Measurements from ENCODE around the gene TPSB2.
"Not testable (repeated sequence)": the region's sequence is repeated elsewhere in the genome, so short reads cannot be mapped to it uniquely, and the experiment has no call there.

Gene TPSB2

DNA sequence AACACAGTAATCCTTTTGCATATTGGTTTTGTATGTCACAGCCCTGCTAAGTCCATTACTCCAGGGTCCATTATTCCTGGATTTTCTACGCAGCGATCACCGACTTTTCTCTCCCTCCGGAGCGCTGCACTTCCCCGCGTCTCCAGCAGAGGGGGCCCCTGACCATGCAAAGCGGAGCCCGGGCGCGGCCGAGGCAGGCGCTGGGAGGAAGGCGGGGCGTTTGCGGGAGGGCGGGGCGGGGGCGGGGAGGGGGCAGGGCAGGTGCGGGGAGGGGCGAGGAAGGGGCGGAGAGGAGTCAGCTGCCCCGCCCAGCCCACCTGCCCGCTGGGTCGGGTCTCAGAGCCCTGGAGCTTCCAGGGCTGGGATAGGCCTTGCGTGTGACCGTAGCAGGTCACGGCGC, 6.7 kb upstream of the TPSB2 start:
- not testable (repeated sequence) for H3K4me1 ChIP-seq (ENCODE audit: insufficient read depth, low read length); H3K27me3 ChIP-seq (ENCODE audit: insufficient read depth, low read length); H3K9ac ChIP-seq (ENCODE audit: low read depth, low read length); H3K27ac ChIP-seq (ENCODE audit: low read depth, low read length); H3K36me3 ChIP-seq (ENCODE audit: insufficient read depth, low read length); H3K4me3 ChIP-seq (ENCODE audit: low read length); H3K9me3 ChIP-seq (ENCODE audit: insufficient read depth, low read depth, low read length)
- WGBS, result no CpG with 5 or more reads among the region's 29 CpGs

DNA sequence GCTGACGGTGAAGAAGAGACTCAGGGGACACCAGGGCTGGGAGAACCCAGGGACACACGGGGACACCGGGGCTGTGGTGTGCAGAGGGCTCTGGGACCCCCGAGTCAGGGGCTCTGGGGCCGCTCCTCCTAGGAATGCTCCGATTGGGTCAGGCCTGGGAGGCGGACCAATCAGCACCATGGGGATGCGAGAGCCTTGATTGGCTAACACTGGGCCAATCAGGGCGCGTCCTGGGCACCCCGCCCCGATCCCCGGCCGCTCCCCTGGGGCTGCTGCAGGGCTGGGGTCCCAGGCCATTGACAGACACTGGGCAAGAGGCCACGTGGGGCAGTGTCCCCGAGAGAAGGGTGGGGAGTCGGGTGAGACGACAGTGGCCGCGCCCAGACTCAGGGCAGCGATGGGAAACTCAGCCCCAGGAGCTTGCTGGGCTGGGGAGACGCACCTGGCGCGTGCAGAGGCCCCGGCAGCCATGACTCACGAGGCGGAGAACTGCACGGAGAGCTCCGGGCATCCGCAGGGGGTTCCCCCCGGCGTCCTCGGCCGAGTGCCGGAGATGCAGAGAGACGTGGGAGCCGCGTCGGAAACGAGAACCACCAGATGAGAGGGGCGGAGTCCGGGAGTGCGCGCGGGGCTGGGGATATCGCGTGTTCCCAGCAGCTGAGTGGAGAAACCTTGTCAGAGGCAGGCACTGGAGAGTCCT, 2.2 kb upstream of the TPSB2 start:
- H3K9me3 ChIP-seq (ENCODE audit: insufficient read depth, low read depth, low read length); H3K27me3 ChIP-seq (ENCODE audit: insufficient read depth, low read length); H3K4me3 ChIP-seq (ENCODE audit: low read length); H3K9ac ChIP-seq (ENCODE audit: low read depth, low read length); H3K36me3 ChIP-seq (ENCODE audit: insufficient read depth, low read length); H3K4me1 ChIP-seq (ENCODE audit: insufficient read depth, low read length); H3K27ac ChIP-seq (ENCODE audit: low read depth, low read length): not testable (repeated sequence)
- no CpG with 5 or more reads among the region's 47 CpGs for WGBS

DNA sequence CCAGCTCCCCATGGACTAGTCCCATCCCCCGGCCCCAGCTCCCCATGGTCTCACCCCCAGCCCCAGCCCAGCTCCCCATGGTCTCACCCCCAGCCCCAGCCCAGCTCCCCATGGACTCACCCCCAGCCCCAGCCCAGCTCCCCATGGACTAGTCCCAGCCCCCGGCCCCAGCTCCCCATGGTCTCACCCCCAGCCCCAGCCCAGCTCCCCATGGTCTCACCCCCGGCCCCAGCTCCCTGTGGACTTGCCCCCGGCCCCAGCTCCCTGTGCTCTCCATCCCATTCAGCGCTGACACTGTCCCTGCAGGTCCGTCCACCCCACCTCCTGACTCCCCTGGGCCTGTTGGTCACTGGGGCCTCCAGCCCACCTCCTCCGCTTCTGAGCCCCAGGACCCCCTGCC, 1.3 kb upstream of the TPSB2 start:
- H3K36me3 ChIP-seq (ENCODE audit: insufficient read depth, low read length); H3K27ac ChIP-seq (ENCODE audit: low read depth, low read length); H3K27me3 ChIP-seq (ENCODE audit: insufficient read depth, low read length); H3K4me3 ChIP-seq (ENCODE audit: low read length); H3K9ac ChIP-seq (ENCODE audit: low read depth, low read length); H3K4me1 ChIP-seq (ENCODE audit: insufficient read depth, low read length); H3K9me3 ChIP-seq (ENCODE audit: insufficient read depth, low read depth, low read length): not testable (repeated sequence)
- 98% methylated on average over 5 of the region's 7 CpGs for WGBS

DNA sequence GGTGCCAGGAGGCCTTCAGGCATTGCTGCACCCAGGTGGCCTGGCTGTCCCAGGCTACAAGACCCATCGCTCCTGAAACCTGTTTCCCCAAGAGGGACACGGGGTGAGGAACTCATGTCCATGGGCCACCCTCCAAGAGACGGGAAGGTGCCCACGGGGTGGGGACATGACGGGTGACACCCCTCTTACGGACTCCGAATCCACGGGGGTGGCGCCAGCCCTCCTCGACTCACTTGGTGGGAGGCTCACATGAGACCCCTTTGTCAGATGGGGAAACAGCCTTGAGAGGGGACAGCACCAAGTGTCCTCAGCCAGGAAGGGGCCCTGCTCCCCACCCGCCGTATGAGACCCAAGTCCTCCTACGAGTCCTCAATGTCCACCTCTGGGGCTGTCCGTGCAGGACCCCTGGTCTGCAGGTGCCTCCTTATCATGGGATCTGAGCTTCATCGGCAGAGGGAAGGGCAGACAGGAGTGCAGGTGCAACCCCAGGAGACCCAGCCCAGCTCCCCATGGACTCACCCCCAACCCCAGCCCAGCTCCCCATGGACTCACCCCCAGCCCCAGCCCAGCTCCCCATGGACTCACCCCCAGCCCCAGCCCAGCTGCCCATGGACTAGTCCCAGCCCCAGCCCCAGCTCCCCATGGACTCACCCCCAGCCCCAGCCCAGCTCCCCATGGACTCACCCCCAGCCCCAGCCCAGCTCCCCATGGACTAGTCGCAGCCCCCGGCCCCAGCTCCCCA, 658 bp upstream of the TPSB2 start:
- H3K4me1 ChIP-seq (ENCODE audit: insufficient read depth, low read length); H3K9me3 ChIP-seq (ENCODE audit: insufficient read depth, low read depth, low read length); H3K4me3 ChIP-seq (ENCODE audit: low read length); H3K36me3 ChIP-seq (ENCODE audit: insufficient read depth, low read length); H3K27ac ChIP-seq (ENCODE audit: low read depth, low read length); H3K9ac ChIP-seq (ENCODE audit: low read depth, low read length); H3K27me3 ChIP-seq (ENCODE audit: insufficient read depth, low read length): not testable (repeated sequence)
- 83% methylated on average over 17 of the region's 17 CpGs for WGBS

- H3K9ac ChIP-seq (ENCODE audit: low read depth, low read length); H3K4me1 ChIP-seq (ENCODE audit: insufficient read depth, low read length); H3K9me3 ChIP-seq (ENCODE audit: insufficient read depth, low read depth, low read length); H3K36me3 ChIP-seq (ENCODE audit: insufficient read depth, low read length); H3K27ac ChIP-seq (ENCODE audit: low read depth, low read length); H3K4me3 ChIP-seq (ENCODE audit: low read length); H3K27me3 ChIP-seq (ENCODE audit: insufficient read depth, low read length): not testable (repeated sequence)
- WGBS, result 91% methylated on average over 9 of the region's 13 CpGs
Measured at GRCh38 chr16:1229476-1229875, 508 bp downstream of the TPSB2 start.

GRCh38 chr16:1228227-1228626, 1.8 kb downstream of the TPSB2 start:
- H3K4me1 ChIP-seq (ENCODE audit: insufficient read depth, low read length); H3K36me3 ChIP-seq (ENCODE audit: insufficient read depth, low read length); H3K4me3 ChIP-seq (ENCODE audit: low read length); H3K9ac ChIP-seq (ENCODE audit: low read depth, low read length); H3K27ac ChIP-seq (ENCODE audit: low read depth, low read length); H3K9me3 ChIP-seq (ENCODE audit: insufficient read depth, low read depth, low read length); H3K27me3 ChIP-seq (ENCODE audit: insufficient read depth, low read length): not testable (repeated sequence)
- WGBS, result 90% methylated on average over 7 of the region's 7 CpGs

- not testable (repeated sequence) for H3K9ac ChIP-seq (ENCODE audit: low read depth, low read length); H3K36me3 ChIP-seq (ENCODE audit: insufficient read depth, low read length); H3K27me3 ChIP-seq (ENCODE audit: insufficient read depth, low read length); H3K4me1 ChIP-seq (ENCODE audit: insufficient read depth, low read length); H3K4me3 ChIP-seq (ENCODE audit: low read length); H3K27ac ChIP-seq (ENCODE audit: low read depth, low read length); H3K9me3 ChIP-seq (ENCODE audit: insufficient read depth, low read depth, low read length)
- 76% methylated on average over 12 of the region's 14 CpGs for WGBS
Measured at GRCh38 chr16:1226692-1227091, 3.3 kb downstream of the TPSB2 start.

DNA sequence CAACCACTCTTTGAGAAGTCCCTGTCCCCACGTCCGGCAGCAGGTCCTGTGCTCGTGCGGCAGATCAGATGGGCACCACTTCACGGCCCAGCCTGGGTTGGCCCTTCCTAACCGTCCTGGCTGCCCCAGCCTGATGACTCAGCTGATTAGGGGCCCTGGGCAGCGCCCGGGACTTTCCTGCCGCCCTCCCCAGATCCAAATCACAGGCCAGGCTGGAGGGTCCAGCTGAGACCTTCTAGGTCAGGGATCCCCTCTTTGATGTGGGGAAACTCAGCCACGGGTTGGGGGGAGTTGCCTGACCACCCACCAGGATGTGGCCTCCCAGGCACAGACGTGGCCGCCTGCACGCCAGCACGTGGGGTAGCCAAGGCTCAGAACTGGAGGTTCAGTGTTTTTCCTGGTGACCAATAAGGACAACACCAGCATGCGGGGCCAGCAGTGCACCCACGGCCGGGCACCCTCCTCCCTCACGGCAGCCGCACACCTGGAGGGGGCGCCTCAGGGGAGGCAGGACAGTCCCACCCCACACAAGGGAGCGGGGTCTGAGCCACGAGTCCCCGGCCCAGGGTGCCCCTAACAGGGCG, 4.2 kb downstream of the TPSB2 start:
- not testable (repeated sequence) for H3K36me3 ChIP-seq (ENCODE audit: insufficient read depth, low read length); H3K9ac ChIP-seq (ENCODE audit: low read depth, low read length); H3K27me3 ChIP-seq (ENCODE audit: insufficient read depth, low read length); H3K27ac ChIP-seq (ENCODE audit: low read depth, low read length); H3K9me3 ChIP-seq (ENCODE audit: insufficient read depth, low read depth, low read length); H3K4me3 ChIP-seq (ENCODE audit: low read length); H3K4me1 ChIP-seq (ENCODE audit: insufficient read depth, low read length)
- 78% methylated on average over 22 of the region's 24 CpGs for WGBS

DNA sequence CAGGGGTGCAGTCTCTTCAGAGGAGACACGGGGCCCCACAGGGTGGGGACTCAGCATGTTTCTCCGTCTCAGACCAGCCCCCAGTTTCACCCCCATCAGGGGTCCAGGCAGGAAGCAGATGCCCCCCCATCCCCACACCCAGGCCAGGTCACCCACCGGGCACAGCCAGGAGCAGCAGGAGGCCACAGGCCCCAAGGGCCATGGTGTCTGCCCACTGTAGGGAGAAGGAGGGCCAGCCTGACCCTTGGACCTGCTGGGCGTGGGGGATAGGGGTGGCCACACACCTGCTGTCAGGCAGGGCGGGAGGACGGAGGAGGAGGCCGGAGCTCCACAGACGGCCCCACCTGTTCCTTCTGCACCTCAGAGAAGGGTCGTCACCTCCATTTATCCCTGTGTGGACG, 4.9 kb downstream of the TPSB2 start, which contains the start of gene TPSG1:
TPSG1 (minus strand) TSS at position 218 of the 401 bp plus-strand sequence; CDS start at position 202, 16 bp downstream.
- H3K9ac ChIP-seq (ENCODE audit: low read depth, low read length), result no peak within 1 kb of the TSS
- no peaks in the 10 kb centered on the region; the same call in 1 of the 2 replicates for H3K27me3 ChIP-seq (ENCODE audit: insufficient read depth, low read length)
- H3K4me1 ChIP-seq (ENCODE audit: insufficient read depth, low read length), result no peaks in the 10 kb centered on the region
- no peak within 1 kb of the TSS for H3K4me3 ChIP-seq (ENCODE audit: low read length)
- 89% methylated on average over 10 of the region's 10 CpGs for WGBS
- H3K27ac ChIP-seq (ENCODE audit: low read depth, low read length), result no peak within 1 kb of the TSS
- H3K9me3 ChIP-seq (ENCODE audit: insufficient read depth, low read depth, low read length), result no peaks in the 10 kb centered on the region
- H3K36me3 ChIP-seq (ENCODE audit: insufficient read depth, low read length), result 0 out of 2 replicates have a peak, but pooled peaks cover 6% of the 10 kb centered on the region

- no peaks in the 10 kb centered on the region for H3K9me3 ChIP-seq (ENCODE audit: insufficient read depth, low read depth, low read length)
- no peaks in the 10 kb centered on the region for H3K4me1 ChIP-seq (ENCODE audit: insufficient read depth, low read length)
- 93% methylated on average over 9 of the region's 9 CpGs for WGBS
- H3K36me3 ChIP-seq (ENCODE audit: insufficient read depth, low read length), result 0 out of 2 replicates have a peak, but pooled peaks cover 11% of the 10 kb centered on the region
- no peak overlapping the region for H3K4me3 ChIP-seq (ENCODE audit: low read length)
- no peaks in the 10 kb centered on the region; the same call in 1 of the 2 replicates for H3K27me3 ChIP-seq (ENCODE audit: insufficient read depth, low read length)
- H3K27ac ChIP-seq (ENCODE audit: low read depth, low read length), result no peak overlapping the region
- no peak overlapping the region for H3K9ac ChIP-seq (ENCODE audit: low read depth, low read length)
Measured at GRCh38 chr16:1224558-1224957, 5.4 kb downstream of the TPSB2 start.

- Histone ChIP-seq H3K9ac (ENCODE audit: low read depth, low read length) (no peak overlapping the region), H3K4me3 (ENCODE audit: low read length) (no peak overlapping the region), H3K36me3 (ENCODE audit: insufficient read depth, low read length) (0 out of 2 replicates have a peak, but pooled peaks cover 14% of the 10 kb centered on the region), H3K27me3 (ENCODE audit: insufficient read depth, low read length) (no peaks in the 10 kb centered on the region; the same call in 1 of the 2 replicates), H3K4me1 (ENCODE audit: insufficient read depth, low read length) (no peaks in the 10 kb centered on the region), H3K9me3 (ENCODE audit: insufficient read depth, low read depth, low read length) (no peaks in the 10 kb centered on the region), H3K27ac (ENCODE audit: low read depth, low read length) (no peak overlapping the region)
- WGBS, result 94% methylated on average over 38 of the region's 38 CpGs
Measured at GRCh38 chr16:1223355-1224214, 6.4 kb downstream of the TPSB2 start.

Measured in HUES64 (cell line).